OCI-LY7 (cell line): ENCODE data around the gene UCHL1. TPM values are rescaled to one million over a fixed set of nuclear protein-coding genes. Genes with fewer than 3 reads are reported as not detected.
"Not testable (repeated sequence)": the region's sequence is repeated elsewhere in the genome, so short reads cannot be mapped to it uniquely, and the experiment has no call there.

Experiments
- BruUV-seq: library from RNA; stranded (reverse); fragments of 400-500 nt; replicated peaks from 2 replicates; lab custom pipeline; 2021; lab: Mats Ljungman, UMichigan
- CTCF ChIA-PET: fragments of 300-600 bp; sonication (Branson Sonifier 250); formaldehyde crosslinking; loops from one replicate; lab custom pipeline; 2022; ENCODE audit warnings: antibody characterized with exemption; ENCODE audit not compliant: unreplicated experiment; lab: Charles Lee
- POLR2A ChIA-PET: fragments of 300-600 bp; sonication (Branson Sonifier 250); formaldehyde crosslinking; loops from one replicate; lab custom pipeline; 2022; ENCODE audit warnings: antibody characterized with exemption; lab: Charles Lee
- DNase-seq: peaks from one replicate; pipeline ENCODE4 v3.0.0-alpha.2; 2015; ENCODE audit warnings: low spot score
- H2AFZ ChIP-seq: fragments of 200-600 bp; sonication (generic), shearing (Covaris generic); 2 replicates; pipeline ENCODE4 v1.6.1; 2014; ENCODE audit warnings: mild to moderate bottlenecking, antibody characterized with exemption, low read length, moderate library complexity
- H3K27ac ChIP-seq: fragments of 200-600 bp; sonication (generic); 2 replicates; pipeline ENCODE4 v1.5.1; 2014; ENCODE audit warnings: mixed run types, low read depth, mild to moderate bottlenecking, moderate library complexity, low read length, inconsistent platforms; ENCODE audit not compliant: poor library complexity, severe bottlenecking
- H3K36me3 ChIP-seq: fragments of 200-600 bp; sonication (generic); 2 replicates; pipeline ENCODE4 v1.6.1; 2014; ENCODE audit warnings: mild to moderate bottlenecking, antibody characterized with exemption, low read length, moderate library complexity, mixed read lengths; ENCODE audit not compliant: insufficient read depth
- H3K4me1 ChIP-seq: fragments of 200-600 bp; sonication (generic); 2 replicates; pipeline ENCODE4 v1.5.1; 2014; ENCODE audit warnings: mild to moderate bottlenecking, low read length; ENCODE audit not compliant: insufficient read depth, poor library complexity, severe bottlenecking
- H3K4me2 ChIP-seq: fragments of 200-600 bp; sonication (generic); 2 replicates; pipeline ENCODE4 v1.6.1; 2014; ENCODE audit warnings: mild to moderate bottlenecking, low read length
- H3K4me3 ChIP-seq: fragments of 200-600 bp; sonication (generic); 2 replicates; pipeline ENCODE4 v1.5.1; 2014; ENCODE audit warnings: mild to moderate bottlenecking, low read depth, low read length; ENCODE audit not compliant: poor library complexity, severe bottlenecking
- H3K79me2 ChIP-seq: fragments of 200-600 bp; sonication (generic); 2 replicates; pipeline ENCODE4 v1.6.1; 2016; ENCODE audit warnings: low read depth, mild to moderate bottlenecking, low read length, moderate library complexity, mixed read lengths; ENCODE audit not compliant: insufficient read depth
- H3K9me2 ChIP-seq: fragments of 200-600 bp; sonication (generic); 2 replicates; pipeline ENCODE4 v1.6.1; 2016; ENCODE audit warnings: mild to moderate bottlenecking, low read length, mixed read lengths; ENCODE audit not compliant: insufficient read depth
- H3K9me3 ChIP-seq: fragments of 200-600 bp; sonication (generic); 2 replicates; pipeline ENCODE4 v1.6.1; 2014; ENCODE audit warnings: mild to moderate bottlenecking, mixed run types, low read length, mixed read lengths
- H4K20me1 ChIP-seq: fragments of 200-600 bp; sonication (generic); 2 replicates; pipeline ENCODE4 v1.6.1; 2014; ENCODE audit warnings: mild to moderate bottlenecking, antibody characterized with exemption, low read length, moderate library complexity, mixed read lengths; ENCODE audit not compliant: insufficient read depth
- EZH2phosphoT487 ChIP-seq: fragments of 200-600 bp; sonication (generic); IDR thresholded peaks from 2 replicates; pipeline ENCODE4 v1.6.1; 2018; ENCODE audit warnings: low read depth, borderline replicate concordance, mild to moderate bottlenecking, mixed run types, antibody characterized with exemption, low read length, moderate library complexity, mixed read lengths
- intact Hi-C: fragments of 100-400 bp; cut with micrococcal nuclease; formaldehyde crosslinking; loops from one replicate; pipeline ENCODE4 v1.10.0; 2022; ENCODE audit not compliant: unreplicated experiment
- small RNA-seq: library from RNA; depleted of rRNA; stranded (forward); fragments of <200 nt; gene quantifications from one replicate; pipeline ENCODE3, GENCODE V24; 2014
- total RNA-seq, 2 experiments: library from RNA; depleted of rRNA in 1 of 2; stranded (reverse); fragments of >200 nt in 1 of 2; shearing (Covaris generic) in 1 of 2; gene quantifications; 2 replicates each; pipeline ENCODE4 v1.2.3, GENCODE V29; 2014 to 2022
- TF ChIP-seq, protein P1 (sequence below): fragments of 200-600 bp; sonication (generic); conservative IDR thresholded peaks from 2 replicates; pipeline ENCODE4 v1.5.1; 2014; ENCODE audit warnings: mild to moderate bottlenecking, antibody characterized with exemption, low read length, moderate library complexity, mixed read lengths

Gene UCHL1
- total RNA-seq, 2 experiments from 2014 or later = 430 to 432 TPM

DNA sequence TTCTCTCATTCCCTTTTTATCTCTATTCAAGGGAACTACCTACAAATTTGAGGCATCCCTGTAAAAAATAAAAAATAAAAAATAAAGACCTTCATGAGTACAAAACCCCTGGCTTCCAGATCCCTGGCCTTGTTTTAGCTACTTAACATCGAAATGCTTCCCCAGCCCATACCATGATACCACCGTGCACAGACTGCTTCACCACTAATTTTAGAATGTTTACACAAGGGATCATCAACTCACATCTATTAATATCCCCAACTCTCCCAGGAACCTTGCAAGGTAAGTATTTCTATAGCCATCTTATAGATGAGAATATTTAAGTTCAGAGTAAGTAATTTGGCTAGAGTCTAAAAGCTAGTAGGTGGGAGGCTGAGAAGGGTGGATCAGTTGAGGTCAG, 51.7 kb downstream of the UCHL1 start:
- intact Hi-C loops = no loop called here
- Histone ChIP-seq H3K4me2 (no peak overlapping the region), H3K4me3 (no peak overlapping the region), H3K27ac (no peak overlapping the region), H3K79me2 (no peaks in the 10 kb centered on the region), H3K9me2 (no peaks in the 10 kb centered on the region), H3K9me3 (no peaks in the 10 kb centered on the region), H3K4me1 (no peaks in the 10 kb centered on the region), H2AFZ (no peak overlapping the region), H4K20me1 (no peaks in the 10 kb centered on the region), H3K36me3 (no peaks in the 10 kb centered on the region)
- no peak for TF ChIP-seq EZH2phosphoT487
- TF ChIP-seq, protein P1, sequence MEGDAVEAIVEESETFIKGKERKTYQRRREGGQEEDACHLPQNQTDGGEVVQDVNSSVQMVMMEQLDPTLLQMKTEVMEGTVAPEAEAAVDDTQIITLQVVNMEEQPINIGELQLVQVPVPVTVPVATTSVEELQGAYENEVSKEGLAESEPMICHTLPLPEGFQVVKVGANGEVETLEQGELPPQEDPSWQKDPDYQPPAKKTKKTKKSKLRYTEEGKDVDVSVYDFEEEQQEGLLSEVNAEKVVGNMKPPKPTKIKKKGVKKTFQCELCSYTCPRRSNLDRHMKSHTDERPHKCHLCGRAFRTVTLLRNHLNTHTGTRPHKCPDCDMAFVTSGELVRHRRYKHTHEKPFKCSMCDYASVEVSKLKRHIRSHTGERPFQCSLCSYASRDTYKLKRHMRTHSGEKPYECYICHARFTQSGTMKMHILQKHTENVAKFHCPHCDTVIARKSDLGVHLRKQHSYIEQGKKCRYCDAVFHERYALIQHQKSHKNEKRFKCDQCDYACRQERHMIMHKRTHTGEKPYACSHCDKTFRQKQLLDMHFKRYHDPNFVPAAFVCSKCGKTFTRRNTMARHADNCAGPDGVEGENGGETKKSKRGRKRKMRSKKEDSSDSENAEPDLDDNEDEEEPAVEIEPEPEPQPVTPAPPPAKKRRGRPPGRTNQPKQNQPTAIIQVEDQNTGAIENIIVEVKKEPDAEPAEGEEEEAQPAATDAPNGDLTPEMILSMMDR = no peak
- POLR2A ChIA-PET = no interaction called here
- CTCF ChIA-PET = no interaction called here
- no TSS peak for BruUV-seq
- DNase-seq = no peak

DNA sequence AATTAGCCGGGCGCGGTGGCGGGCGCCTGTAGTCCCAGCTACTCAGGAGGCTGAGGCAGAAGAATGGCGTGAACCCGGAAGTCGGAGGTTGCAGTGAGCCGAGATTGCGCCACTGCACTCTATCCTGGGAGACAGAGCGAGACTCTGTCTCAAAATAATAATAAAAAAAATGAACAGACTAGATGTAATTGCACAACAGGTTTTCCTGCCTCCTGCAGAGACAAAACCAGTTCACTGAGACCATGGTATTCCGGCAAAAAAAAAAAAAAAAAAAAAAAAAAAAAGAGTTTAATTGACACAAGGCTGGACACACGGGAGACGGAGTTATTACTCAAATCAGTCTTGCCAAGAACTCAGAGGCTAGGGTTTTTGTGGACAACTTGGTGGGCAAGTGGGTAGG, 58.7 kb downstream of the UCHL1 start:
- H3K4me3 ChIP-seq, H4K20me1 ChIP-seq, H3K27ac ChIP-seq, H3K4me2 ChIP-seq, BruUV-seq, H3K4me1 ChIP-seq, intact Hi-C loops, H3K36me3 ChIP-seq, H3K9me3 ChIP-seq, CTCF ChIA-PET, H3K9me2 ChIP-seq, H2AFZ ChIP-seq, H3K79me2 ChIP-seq, DNase-seq: not testable (repeated sequence)
- POLR2A ChIA-PET = interaction anchor here (0.7 kb wide), 1 partner anchor 59 kb away, joined by 3 read pairs; the partner anchor contains the start of gene UCHL1

DNA sequence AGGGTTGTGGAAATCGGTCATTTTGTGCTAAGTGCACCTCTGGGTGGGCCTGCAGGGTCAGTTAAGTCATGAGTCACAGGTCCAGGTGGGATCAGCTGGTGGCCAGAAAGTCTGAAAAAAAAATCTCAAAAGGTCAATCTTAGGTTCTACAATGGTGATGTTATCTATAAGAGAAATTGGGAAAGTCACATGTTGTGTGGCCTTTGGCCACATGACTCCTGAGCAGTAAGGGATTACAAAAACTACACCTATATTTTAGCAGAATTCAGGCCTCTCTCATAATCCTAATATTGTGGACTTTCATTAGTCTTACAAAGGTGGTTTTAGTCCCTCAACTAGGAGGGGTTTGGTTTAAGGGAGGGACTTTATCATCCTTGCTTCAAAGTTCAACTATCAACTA, 59.1 kb downstream of the UCHL1 start:
- ChIA-PET CTCF (no interaction called here), POLR2A (interaction anchor here (0.6 to 0.7 kb wide), 2 partner anchors 59 to 1643 kb away, joined by 3 read pairs; partner anchors contain the start of gene UCHL1)
- Histone ChIP-seq H3K36me3 (no peaks in the 10 kb centered on the region), H3K4me2 (no peak overlapping the region), H3K4me1 (no peaks in the 10 kb centered on the region), H4K20me1 (no peaks in the 10 kb centered on the region), H3K79me2 (no peaks in the 10 kb centered on the region), H3K9me3 (no peaks in the 10 kb centered on the region), H2AFZ (no peak overlapping the region), H3K4me3 (no peak overlapping the region), H3K27ac (no peak overlapping the region), H3K9me2 (no peaks in the 10 kb centered on the region)
- BruUV-seq = no TSS peak
- DNase-seq = no peak
- TF ChIP-seq, protein P1 = no peak
- TF ChIP-seq EZH2phosphoT487 = no peak
- intact Hi-C loops = no loop called here

Small RNA genes within 50 kb of the gene (small RNA-seq; reads per million reads assigned to genes)
- not detected for gene RF00019

Other genes with a start within 250 kb of the UCHL1 start
- gene APBB2, start 42.4 kb upstream of the UCHL1 start, total RNA-seq (2014; rRNA removed; shearing (Covaris generic)) = 47.4 and 66.4 TPM in 2 replicates
- 88.5 and 89.8 TPM in 2 replicates for gene APBB2, start 42.4 kb upstream of the UCHL1 start, total RNA-seq (2022)